ENCODE measurements around the gene HTT-AS.

The HTT-AS gene

DNA sequence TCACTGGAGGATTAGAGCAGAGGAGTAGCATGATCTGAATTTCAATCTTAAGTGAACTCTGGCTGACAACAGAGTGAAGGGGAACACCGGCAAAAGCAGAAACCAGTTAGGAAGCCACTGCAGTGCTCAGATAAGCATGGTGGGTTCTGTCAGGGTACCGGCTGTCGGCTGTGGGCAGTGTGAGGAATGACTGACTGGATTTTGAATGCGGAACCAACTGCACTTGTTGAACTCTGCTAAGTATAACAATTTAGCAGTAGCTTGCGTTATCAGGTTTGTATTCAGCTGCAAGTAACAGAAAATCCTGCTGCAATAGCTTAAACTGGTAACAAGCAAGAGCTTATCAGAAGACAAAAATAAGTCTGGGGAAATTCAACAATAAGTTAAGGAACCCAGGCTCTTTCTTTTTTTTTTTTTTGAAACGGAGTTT is 5.4 kb upstream of the HTT-AS start:
- TF ChIP-seq, protein P1, sequence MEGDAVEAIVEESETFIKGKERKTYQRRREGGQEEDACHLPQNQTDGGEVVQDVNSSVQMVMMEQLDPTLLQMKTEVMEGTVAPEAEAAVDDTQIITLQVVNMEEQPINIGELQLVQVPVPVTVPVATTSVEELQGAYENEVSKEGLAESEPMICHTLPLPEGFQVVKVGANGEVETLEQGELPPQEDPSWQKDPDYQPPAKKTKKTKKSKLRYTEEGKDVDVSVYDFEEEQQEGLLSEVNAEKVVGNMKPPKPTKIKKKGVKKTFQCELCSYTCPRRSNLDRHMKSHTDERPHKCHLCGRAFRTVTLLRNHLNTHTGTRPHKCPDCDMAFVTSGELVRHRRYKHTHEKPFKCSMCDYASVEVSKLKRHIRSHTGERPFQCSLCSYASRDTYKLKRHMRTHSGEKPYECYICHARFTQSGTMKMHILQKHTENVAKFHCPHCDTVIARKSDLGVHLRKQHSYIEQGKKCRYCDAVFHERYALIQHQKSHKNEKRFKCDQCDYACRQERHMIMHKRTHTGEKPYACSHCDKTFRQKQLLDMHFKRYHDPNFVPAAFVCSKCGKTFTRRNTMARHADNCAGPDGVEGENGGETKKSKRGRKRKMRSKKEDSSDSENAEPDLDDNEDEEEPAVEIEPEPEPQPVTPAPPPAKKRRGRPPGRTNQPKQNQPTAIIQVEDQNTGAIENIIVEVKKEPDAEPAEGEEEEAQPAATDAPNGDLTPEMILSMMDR (IDR thresholded peaks at IDR 0.05; ENCODE audit: low read depth, low read length, missing control alignments), result no peak
- H3K4me3 ChIP-seq (ENCODE audit: low read depth, low read length), result no peak overlapping the region
- no peak for DNase-seq (ENCODE audit: low read depth)
- in situ Hi-C loops (cut with HindIII; ENCODE audit: low sequenced_read_pairs), result no loop called here

DNA sequence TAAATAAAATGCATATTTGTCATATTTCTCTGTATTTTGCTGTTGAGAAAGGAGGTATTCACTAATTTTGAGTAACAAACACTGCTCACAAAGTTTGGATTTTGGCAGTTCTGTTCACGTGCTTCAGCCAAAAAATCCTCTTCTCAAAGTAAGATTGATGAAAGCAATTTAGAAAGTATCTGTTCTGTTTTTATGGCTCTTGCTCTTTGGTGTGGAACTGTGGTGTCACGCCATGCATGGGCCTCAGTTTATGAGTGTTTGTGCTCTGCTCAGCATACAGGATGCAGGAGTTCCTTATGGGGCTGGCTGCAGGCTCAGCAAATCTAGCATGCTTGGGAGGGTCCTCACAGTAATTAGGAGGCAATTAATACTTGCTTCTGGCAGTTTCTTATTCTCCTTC is 3.5 kb upstream of the HTT-AS start:
- in situ Hi-C loops (cut with HindIII; ENCODE audit: low sequenced_read_pairs), result no loop called here
- DNase-seq (ENCODE audit: low read depth), result no peak
- TF ChIP-seq, protein P1 (IDR thresholded peaks at IDR 0.05; ENCODE audit: low read depth, low read length, missing control alignments), result no peak
- H3K4me3 ChIP-seq (ENCODE audit: low read depth, low read length), result no peak overlapping the region

DNA sequence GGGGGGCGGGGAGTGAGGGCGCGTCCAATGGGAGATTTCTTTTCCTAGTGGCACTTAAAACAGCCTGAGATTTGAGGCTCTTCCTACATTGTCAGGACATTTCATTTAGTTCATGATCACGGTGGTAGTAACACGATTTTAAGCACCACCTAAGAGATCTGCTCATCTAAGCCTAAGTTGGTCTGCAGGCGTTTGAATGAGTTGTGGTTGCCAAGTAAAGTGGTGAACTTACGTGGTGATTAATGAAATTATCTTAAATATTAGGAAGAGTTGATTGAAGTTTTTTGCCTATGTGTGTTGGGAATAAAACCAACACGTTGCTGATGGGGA is 1.3 kb upstream of the HTT-AS start:
- H3K4me3 ChIP-seq (ENCODE audit: low read depth, low read length), result peak overlapping the region; percentile 58
- TF ChIP-seq, protein P1 (IDR thresholded peaks at IDR 0.05; ENCODE audit: low read depth, low read length, missing control alignments), result no peak
- DNase-seq (ENCODE audit: low read depth), result no peak
- in situ Hi-C loops (cut with HindIII; ENCODE audit: low sequenced_read_pairs), result no loop called here

DNA sequence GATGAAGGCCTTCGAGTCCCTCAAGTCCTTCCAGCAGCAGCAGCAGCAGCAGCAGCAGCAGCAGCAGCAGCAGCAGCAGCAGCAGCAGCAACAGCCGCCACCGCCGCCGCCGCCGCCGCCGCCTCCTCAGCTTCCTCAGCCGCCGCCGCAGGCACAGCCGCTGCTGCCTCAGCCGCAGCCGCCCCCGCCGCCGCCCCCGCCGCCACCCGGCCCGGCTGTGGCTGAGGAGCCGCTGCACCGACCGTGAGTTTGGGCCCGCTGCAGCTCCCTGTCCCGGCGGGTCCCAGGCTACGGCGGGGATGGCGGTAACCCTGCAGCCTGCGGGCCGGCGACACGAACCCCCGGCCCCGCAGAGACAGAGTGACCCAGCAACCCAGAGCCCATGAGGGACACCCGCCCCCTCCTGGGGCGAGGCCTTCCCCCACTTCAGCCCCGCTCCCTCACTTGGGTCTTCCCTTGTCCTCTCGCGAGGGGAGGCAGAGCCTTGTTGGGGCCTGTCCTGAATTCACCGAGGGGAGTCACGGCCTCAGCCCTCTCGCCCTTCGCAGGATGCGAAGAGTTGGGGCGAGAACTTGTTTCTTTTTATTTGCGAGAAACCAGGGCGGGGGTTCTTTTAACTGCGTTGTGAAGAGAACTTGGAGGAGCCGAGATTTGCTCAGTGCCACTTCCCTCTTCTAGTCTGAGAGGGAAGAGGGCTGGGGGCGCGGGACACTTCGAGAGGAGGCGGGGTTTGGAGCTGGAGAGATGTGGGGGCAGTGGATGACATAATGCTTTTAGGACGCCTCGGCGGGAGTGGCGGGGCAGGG is 711 bp upstream of the HTT-AS start:
- TF ChIP-seq, protein P1 (IDR thresholded peaks at IDR 0.05; ENCODE audit: low read depth, low read length, missing control alignments), result no peak
- in situ Hi-C loops (cut with HindIII; ENCODE audit: low sequenced_read_pairs), result loop anchor here (25.0 kb wide), 1 partner anchor 113 kb away; the partner anchor contains the start of genes GRK4 and NOP14
- DNase-seq (ENCODE audit: low read depth), result peak; percentile 20
- peak overlapping the region; percentile 58 for H3K4me3 ChIP-seq (ENCODE audit: low read depth, low read length)

DNA sequence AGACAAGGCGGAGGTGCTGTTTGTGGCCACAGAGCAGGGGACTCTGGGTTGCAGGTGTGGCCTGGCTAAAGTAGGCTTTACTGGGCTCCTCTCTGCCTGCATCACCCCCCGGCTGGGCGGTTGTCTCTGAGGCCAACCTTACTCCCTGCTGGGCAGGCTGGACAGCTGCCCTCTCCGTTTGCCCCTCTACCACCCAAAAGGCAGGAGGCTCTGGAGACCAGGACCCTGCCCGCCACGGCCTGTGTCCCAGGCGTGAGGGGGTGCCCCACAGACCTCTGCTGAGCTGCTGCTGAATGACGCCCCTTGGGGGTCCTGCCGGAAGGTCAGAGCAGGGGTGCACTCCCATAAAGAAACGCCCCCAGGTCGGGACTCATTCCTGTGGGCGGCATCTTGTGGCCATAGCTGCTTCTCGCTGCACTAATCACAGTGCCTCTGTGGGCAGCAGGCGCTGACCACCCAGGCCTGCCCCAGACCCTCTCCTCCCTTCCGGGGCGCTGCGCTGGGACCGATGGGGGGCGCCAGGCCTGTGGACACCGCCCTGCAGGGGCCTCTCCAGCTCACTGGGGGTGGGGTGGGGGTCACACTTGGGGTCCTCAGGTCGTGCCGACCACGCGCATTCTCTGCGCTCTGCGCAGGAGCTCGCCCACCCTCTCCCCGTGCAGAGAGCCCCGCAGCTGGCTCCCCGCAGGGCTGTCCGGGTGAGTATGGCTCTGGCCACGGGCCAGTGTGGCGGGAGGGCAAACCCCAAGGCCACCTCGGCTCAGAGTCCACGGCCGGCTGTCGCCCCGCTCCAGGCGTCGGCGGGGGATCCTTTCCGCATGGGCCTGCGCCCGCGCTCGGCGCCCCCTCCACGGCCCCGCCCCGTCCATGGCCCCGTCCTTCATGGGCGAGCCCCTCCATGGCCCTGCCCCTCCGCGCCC is 920 bp downstream of the HTT-AS start:
- TF ChIP-seq, protein P1 (IDR thresholded peaks at IDR 0.05; ENCODE audit: low read depth, low read length, missing control alignments), result peak; percentile 9
- peak overlapping the region; percentile 61 for H3K4me3 ChIP-seq (ENCODE audit: low read depth, low read length)
- in situ Hi-C loops (cut with HindIII; ENCODE audit: low sequenced_read_pairs), result loop anchor here (25.0 kb wide), 1 partner anchor 111 kb away; the partner anchor contains the start of genes GRK4 and NOP14
- DNase-seq (ENCODE audit: low read depth), result no peak

DNA sequence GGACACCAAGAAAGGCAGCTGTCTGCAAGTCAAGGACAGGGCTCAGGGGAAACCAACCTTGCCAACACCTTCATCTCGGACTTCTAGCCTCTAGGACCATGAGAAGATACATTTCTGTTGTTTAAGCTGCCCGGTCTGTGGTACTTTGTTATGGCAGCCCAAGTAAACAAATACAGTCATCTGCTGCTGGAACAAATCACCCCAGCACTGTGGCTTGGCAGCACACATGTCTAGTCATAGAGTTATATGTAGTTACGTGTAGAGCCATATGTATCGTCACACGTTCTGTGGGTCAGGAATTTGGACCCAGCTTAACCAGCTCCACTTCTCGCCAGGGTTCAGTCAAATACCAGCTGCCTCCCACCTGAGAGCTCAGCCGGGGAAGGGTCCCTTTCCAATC is 2.5 kb downstream of the HTT-AS start:
- H3K4me3 ChIP-seq (ENCODE audit: low read depth, low read length), result no peak overlapping the region
- in situ Hi-C loops (cut with HindIII; ENCODE audit: low sequenced_read_pairs), result loop anchor here (25.0 kb wide), 1 partner anchor 110 kb away; the partner anchor contains the start of genes GRK4 and NOP14
- TF ChIP-seq, protein P1 (IDR thresholded peaks at IDR 0.05; ENCODE audit: low read depth, low read length, missing control alignments), result no peak
- no peak for DNase-seq (ENCODE audit: low read depth)

Data from astrocyte of the cerebellum (primary cell).